Measurements from ENCODE around the gene CEP250.

- TF ChIP-seq CTCF (IDR thresholded peaks at IDR 0.05 in 2 of 3, conservative IDR thresholded peaks at IDR 0.05 in 1 of 3; ENCODE audit: borderline replicate concordance in 1 of 3, insufficient read depth in 1 of 3, low read depth in 2 of 3, low read length in 2 of 3) (no peak), CEBPB (IDR thresholded peaks at IDR 0.05; ENCODE audit: low read depth) (no peak), CBX3 (IDR thresholded peaks at IDR 0.05; ENCODE audit: low read depth) (no peak), EZH2 (IDR thresholded peaks at IDR 0.05) (no peak), EZH2phosphoT487 (IDR thresholded peaks at IDR 0.05; ENCODE audit: borderline replicate concordance) (no peak), POLR2AphosphoS5 (IDR thresholded peaks at IDR 0.05; ENCODE audit: low read depth, low read length) (no peak), SRF (IDR thresholded peaks at IDR 0.05; ENCODE audit: low read depth) (no peak), ELF1 (IDR thresholded peaks at IDR 0.05; ENCODE audit: borderline replicate concordance, low read depth) (no peak), YY1 (IDR thresholded peaks at IDR 0.05; ENCODE audit: extremely low read depth, insufficient replicate concordance, low read depth, low read length) (no peak), REST (IDR thresholded peaks at IDR 0.05; ENCODE audit: low read depth) (no peak), EGR1 (IDR thresholded peaks at IDR 0.05; ENCODE audit: low read depth) (no peak)
Observed at GRCh38 chr20:35560541-35560940, 105.1 kb downstream of the CEP250 start.

Data from HCT116 (cell line).